ENCODE data around the gene BOLA1.
A peak's percentile ranks its signal among the peaks of the same experiment; 100 is the strongest.

Gene BOLA1

GRCh38 chr1:149917571-149918144 lies 18.3 kb downstream of the BOLA1 start, which contains the start of gene SV2A (continued):
- TF ChIP-seq ZBTB11 (tag by site-specific recombination; conservative IDR thresholded peaks at IDR 0.05; ENCODE audit: low read depth) (peak; percentile 15; the same call in 1 of the 2 replicates), ZNF837 (tag by site-specific recombination; IDR thresholded peaks at IDR 0.05) (no peak), ZNF521 (tag by site-specific recombination; IDR thresholded peaks at IDR 0.05) (no peak), ZNF121 (tag by site-specific recombination; IDR thresholded peaks at IDR 0.05) (no peak), ZNF473 (tag by site-specific recombination; IDR thresholded peaks at IDR 0.05) (no peak), ZBTB10 (tag by site-specific recombination; IDR thresholded peaks at IDR 0.05) (no peak), PRDM4 (tag by site-specific recombination; IDR thresholded peaks at IDR 0.05) (no peak), ZNF2 (tag by site-specific recombination; IDR thresholded peaks at IDR 0.05) (0 out of 2 replicates have a peak, but pooled peaks have one; percentile 36), RBAK (tag by site-specific recombination; IDR thresholded peaks at IDR 0.05) (no peak), ZFP37 (tag by site-specific recombination; IDR thresholded peaks at IDR 0.05) (no peak), TSHZ1 (tag by site-specific recombination; IDR thresholded peaks at IDR 0.05; ENCODE audit: borderline replicate concordance) (no peak), CTCF (tag by site-specific recombination; IDR thresholded peaks at IDR 0.05) (no peak), ZNF10 (tag by site-specific recombination; IDR thresholded peaks at IDR 0.05) (no peak), ZFP41 (tag by site-specific recombination; IDR thresholded peaks at IDR 0.05; ENCODE audit: borderline replicate concordance) (no peak), WT1 (tag by site-specific recombination; IDR thresholded peaks at IDR 0.05) (no peak), ZXDB (tag by site-specific recombination; IDR thresholded peaks at IDR 0.05) (no peak), ZNF549 (tag by site-specific recombination; IDR thresholded peaks at IDR 0.05) (no peak), ZNF510 (tag by site-specific recombination; IDR thresholded peaks at IDR 0.05; ENCODE audit: insufficient replicate concordance) (no peak), ZNF707 (tag by site-specific recombination; IDR thresholded peaks at IDR 0.05) (no peak), ZNF239 (tag by site-specific recombination; IDR thresholded peaks at IDR 0.05) (no peak), ZNF670 (tag by site-specific recombination; IDR thresholded peaks at IDR 0.05; ENCODE audit: low read depth) (no peak), PRDM10 (tag by site-specific recombination; IDR thresholded peaks at IDR 0.05) (peak; percentile 98)

Data from HEK293 (cell line).